ENCODE data around the gene ATP11A.

Gene ATP11A

GRCh38 chr13:112752711-112753541 is 63.1 kb downstream of the ATP11A start:
- Histone ChIP-seq H3K4me1 (ENCODE audit: control insufficient read depth, insufficient read depth, low read length) (peaks cover 17% of the 10 kb centered on the region), H3K27me3 (ENCODE audit: control insufficient read depth, insufficient read depth, low read length, poor library complexity, severe bottlenecking) (no peaks in the 10 kb centered on the region), H3K9me3 (ENCODE audit: control insufficient read depth, low read length) (no peaks in the 10 kb centered on the region), H3K27ac (ENCODE audit: insufficient read depth, low read depth, low read length, poor library complexity, severe bottlenecking) (no peak overlapping the region), H3K4me3 (ENCODE audit: insufficient read depth, low read depth, low read length) (no peak overlapping the region), H3K36me3 (ENCODE audit: control insufficient read depth, insufficient read depth, low read length) (no peaks in the 10 kb centered on the region)
- 94% methylated on average over 24 of the region's 24 CpGs for WGBS, 2 experiments

GRCh38 chr13:112753833-112754232 is 64.0 kb downstream of the ATP11A start:
- no peak overlapping the region for H3K27ac ChIP-seq (ENCODE audit: insufficient read depth, low read depth, low read length, poor library complexity, severe bottlenecking)
- H3K9me3 ChIP-seq (ENCODE audit: control insufficient read depth, low read length) = no peaks in the 10 kb centered on the region
- H3K36me3 ChIP-seq (ENCODE audit: control insufficient read depth, insufficient read depth, low read length) = no peaks in the 10 kb centered on the region
- peaks cover 17% of the 10 kb centered on the region for H3K4me1 ChIP-seq (ENCODE audit: control insufficient read depth, insufficient read depth, low read length)
- H3K4me3 ChIP-seq (ENCODE audit: insufficient read depth, low read depth, low read length) = no peak overlapping the region
- H3K27me3 ChIP-seq (ENCODE audit: control insufficient read depth, insufficient read depth, low read length, poor library complexity, severe bottlenecking) = no peaks in the 10 kb centered on the region
- 94 to 95% methylated on average over 16 of the region's 16 CpGs for WGBS, 2 experiments

GRCh38 chr13:112754281-112755025 is 64.6 kb downstream of the ATP11A start:
- no peaks in the 10 kb centered on the region for H3K9me3 ChIP-seq (ENCODE audit: control insufficient read depth, low read length)
- no peak overlapping the region for H3K4me3 ChIP-seq (ENCODE audit: insufficient read depth, low read depth, low read length)
- H3K27me3 ChIP-seq (ENCODE audit: control insufficient read depth, insufficient read depth, low read length, poor library complexity, severe bottlenecking) = no peaks in the 10 kb centered on the region
- peaks cover 17% of the 10 kb centered on the region for H3K4me1 ChIP-seq (ENCODE audit: control insufficient read depth, insufficient read depth, low read length)
- H3K27ac ChIP-seq (ENCODE audit: insufficient read depth, low read depth, low read length, poor library complexity, severe bottlenecking) = no peak overlapping the region
- WGBS, 2 experiments = 93 to 95% methylated on average over 29 of the region's 29 CpGs
- no peaks in the 10 kb centered on the region for H3K36me3 ChIP-seq (ENCODE audit: control insufficient read depth, insufficient read depth, low read length)

- no peaks in the 10 kb centered on the region for H3K9me3 ChIP-seq (ENCODE audit: control insufficient read depth, low read length)
- WGBS, 2 experiments = 89 to 90% methylated on average over 15 of the region's 15 CpGs
- H3K36me3 ChIP-seq (ENCODE audit: control insufficient read depth, insufficient read depth, low read length) = no peaks in the 10 kb centered on the region
- H3K27me3 ChIP-seq (ENCODE audit: control insufficient read depth, insufficient read depth, low read length, poor library complexity, severe bottlenecking) = no peaks in the 10 kb centered on the region
- no peak overlapping the region for H3K4me3 ChIP-seq (ENCODE audit: insufficient read depth, low read depth, low read length)
- H3K27ac ChIP-seq (ENCODE audit: insufficient read depth, low read depth, low read length, poor library complexity, severe bottlenecking) = no peak overlapping the region
- H3K4me1 ChIP-seq (ENCODE audit: control insufficient read depth, insufficient read depth, low read length) = peaks cover 17% of the 10 kb centered on the region
Observed at GRCh38 chr13:112755331-112755730, 65.5 kb downstream of the ATP11A start.

GRCh38 chr13:112756081-112756480 is 66.2 kb downstream of the ATP11A start:
- no peaks in the 10 kb centered on the region for H3K27me3 ChIP-seq (ENCODE audit: control insufficient read depth, insufficient read depth, low read length, poor library complexity, severe bottlenecking)
- peaks cover 17% of the 10 kb centered on the region for H3K4me1 ChIP-seq (ENCODE audit: control insufficient read depth, insufficient read depth, low read length)
- H3K4me3 ChIP-seq (ENCODE audit: insufficient read depth, low read depth, low read length) = no peak overlapping the region
- 95 to 97% methylated on average over 7 of the region's 7 CpGs for WGBS, 2 experiments
- no peaks in the 10 kb centered on the region for H3K9me3 ChIP-seq (ENCODE audit: control insufficient read depth, low read length)
- H3K36me3 ChIP-seq (ENCODE audit: control insufficient read depth, insufficient read depth, low read length) = no peaks in the 10 kb centered on the region
- H3K27ac ChIP-seq (ENCODE audit: insufficient read depth, low read depth, low read length, poor library complexity, severe bottlenecking) = no peak overlapping the region

- H3K4me3 ChIP-seq (ENCODE audit: insufficient read depth, low read depth, low read length) = no peak overlapping the region
- H3K9me3 ChIP-seq (ENCODE audit: control insufficient read depth, low read length) = no peaks in the 10 kb centered on the region
- H3K27me3 ChIP-seq (ENCODE audit: control insufficient read depth, insufficient read depth, low read length, poor library complexity, severe bottlenecking) = no peaks in the 10 kb centered on the region
- H3K27ac ChIP-seq (ENCODE audit: insufficient read depth, low read depth, low read length, poor library complexity, severe bottlenecking) = peak overlapping the region; percentile 79
- 79 to 82% methylated on average over 17 to 18 of the region's 20 CpGs for WGBS, 2 experiments
- no peaks in the 10 kb centered on the region for H3K36me3 ChIP-seq (ENCODE audit: control insufficient read depth, insufficient read depth, low read length)
- H3K4me1 ChIP-seq (ENCODE audit: control insufficient read depth, insufficient read depth, low read length) = peaks cover 19% of the 10 kb centered on the region
Observed at GRCh38 chr13:112756511-112756966, 66.7 kb downstream of the ATP11A start.

GRCh38 chr13:112756967-112757758 is 67.3 kb downstream of the ATP11A start:
- Histone ChIP-seq H3K9me3 (ENCODE audit: control insufficient read depth, low read length) (no peaks in the 10 kb centered on the region), H3K27ac (ENCODE audit: insufficient read depth, low read depth, low read length, poor library complexity, severe bottlenecking) (peak overlapping the region; percentile 79), H3K27me3 (ENCODE audit: control insufficient read depth, insufficient read depth, low read length, poor library complexity, severe bottlenecking) (no peaks in the 10 kb centered on the region), H3K4me1 (ENCODE audit: control insufficient read depth, insufficient read depth, low read length) (peaks cover 25% of the 10 kb centered on the region), H3K4me3 (ENCODE audit: insufficient read depth, low read depth, low read length) (no peak overlapping the region), H3K36me3 (ENCODE audit: control insufficient read depth, insufficient read depth, low read length) (no peaks in the 10 kb centered on the region)
- 73 to 74% methylated on average over 15 to 16 of the region's 16 CpGs for WGBS, 2 experiments

- no peaks in the 10 kb centered on the region for H3K9me3 ChIP-seq (ENCODE audit: control insufficient read depth, low read length)
- no peaks in the 10 kb centered on the region for H3K36me3 ChIP-seq (ENCODE audit: control insufficient read depth, insufficient read depth, low read length)
- WGBS, 2 experiments = 96 to 97% methylated on average over 10 of the region's 10 CpGs
- H3K27me3 ChIP-seq (ENCODE audit: control insufficient read depth, insufficient read depth, low read length, poor library complexity, severe bottlenecking) = no peaks in the 10 kb centered on the region
- peak overlapping the region; percentile 79 for H3K27ac ChIP-seq (ENCODE audit: insufficient read depth, low read depth, low read length, poor library complexity, severe bottlenecking)
- no peak overlapping the region for H3K4me3 ChIP-seq (ENCODE audit: insufficient read depth, low read depth, low read length)
- H3K4me1 ChIP-seq (ENCODE audit: control insufficient read depth, insufficient read depth, low read length) = peaks cover 31% of the 10 kb centered on the region
Observed at GRCh38 chr13:112757759-112758086, 67.9 kb downstream of the ATP11A start.

GRCh38 chr13:112759053-112759452 is 69.2 kb downstream of the ATP11A start:
- H3K4me1 ChIP-seq (ENCODE audit: control insufficient read depth, insufficient read depth, low read length) = peaks cover 31% of the 10 kb centered on the region
- H3K27me3 ChIP-seq (ENCODE audit: control insufficient read depth, insufficient read depth, low read length, poor library complexity, severe bottlenecking) = no peaks in the 10 kb centered on the region
- 84% methylated on average over 9 of the region's 9 CpGs for WGBS, 2 experiments
- no peak overlapping the region for H3K27ac ChIP-seq (ENCODE audit: insufficient read depth, low read depth, low read length, poor library complexity, severe bottlenecking)
- no peaks in the 10 kb centered on the region for H3K9me3 ChIP-seq (ENCODE audit: control insufficient read depth, low read length)
- no peak overlapping the region for H3K4me3 ChIP-seq (ENCODE audit: insufficient read depth, low read depth, low read length)
- no peaks in the 10 kb centered on the region for H3K36me3 ChIP-seq (ENCODE audit: control insufficient read depth, insufficient read depth, low read length)

- H3K9me3 ChIP-seq (ENCODE audit: control insufficient read depth, low read length) = no peaks in the 10 kb centered on the region
- no peak overlapping the region for H3K27ac ChIP-seq (ENCODE audit: insufficient read depth, low read depth, low read length, poor library complexity, severe bottlenecking)
- H3K36me3 ChIP-seq (ENCODE audit: control insufficient read depth, insufficient read depth, low read length) = no peaks in the 10 kb centered on the region
- H3K27me3 ChIP-seq (ENCODE audit: control insufficient read depth, insufficient read depth, low read length, poor library complexity, severe bottlenecking) = no peaks in the 10 kb centered on the region
- 93 to 94% methylated on average over 9 to 11 of the region's 11 CpGs for WGBS, 2 experiments
- no peak overlapping the region for H3K4me3 ChIP-seq (ENCODE audit: insufficient read depth, low read depth, low read length)
- H3K4me1 ChIP-seq (ENCODE audit: control insufficient read depth, insufficient read depth, low read length) = peaks cover 31% of the 10 kb centered on the region
Observed at GRCh38 chr13:112759827-112760226, 70.0 kb downstream of the ATP11A start.
